Measurements from ENCODE around the gene EP300. TPM values are rescaled to one million over a fixed set of nuclear protein-coding genes. Genes with fewer than 3 reads are reported as not detected.

EP300 gene
- total RNA-seq, 6 experiments from 2014 or later, result 23.1 to 121 (median 31.3) TPM

DNA sequence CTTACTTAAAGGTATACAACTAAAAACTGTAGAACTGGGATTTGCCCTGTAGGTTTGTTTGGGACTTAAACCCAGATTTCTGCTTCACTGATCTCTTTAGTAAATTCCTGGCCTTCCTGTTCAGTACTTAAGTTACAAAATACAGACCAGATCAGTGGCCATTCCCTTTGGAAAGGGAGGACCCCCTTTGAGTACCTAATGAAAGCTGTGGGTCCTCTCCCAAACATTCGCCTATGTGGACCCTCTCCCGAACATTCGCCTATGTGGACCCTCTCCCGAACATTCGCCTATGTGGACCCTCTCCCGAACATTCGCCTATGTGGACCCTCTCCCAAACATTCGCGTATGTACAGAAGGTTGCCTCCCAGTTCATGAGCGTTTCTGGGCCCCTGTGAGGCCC, 123.0 kb downstream of the EP300 start:
- Histone ChIP-seq H3K27me3 (no peaks in the 10 kb centered on the region), H3K27ac (no peak overlapping the region), H3K9me3 (no peaks in the 10 kb centered on the region), H3K4me1 (no peaks in the 10 kb centered on the region), H3K4me3 (no peak overlapping the region), H3K36me3 (peaks cover 0 to 20% (median under 1%) of the 10 kb centered on the region in 4 donors)
- TF ChIP-seq, protein P1, sequence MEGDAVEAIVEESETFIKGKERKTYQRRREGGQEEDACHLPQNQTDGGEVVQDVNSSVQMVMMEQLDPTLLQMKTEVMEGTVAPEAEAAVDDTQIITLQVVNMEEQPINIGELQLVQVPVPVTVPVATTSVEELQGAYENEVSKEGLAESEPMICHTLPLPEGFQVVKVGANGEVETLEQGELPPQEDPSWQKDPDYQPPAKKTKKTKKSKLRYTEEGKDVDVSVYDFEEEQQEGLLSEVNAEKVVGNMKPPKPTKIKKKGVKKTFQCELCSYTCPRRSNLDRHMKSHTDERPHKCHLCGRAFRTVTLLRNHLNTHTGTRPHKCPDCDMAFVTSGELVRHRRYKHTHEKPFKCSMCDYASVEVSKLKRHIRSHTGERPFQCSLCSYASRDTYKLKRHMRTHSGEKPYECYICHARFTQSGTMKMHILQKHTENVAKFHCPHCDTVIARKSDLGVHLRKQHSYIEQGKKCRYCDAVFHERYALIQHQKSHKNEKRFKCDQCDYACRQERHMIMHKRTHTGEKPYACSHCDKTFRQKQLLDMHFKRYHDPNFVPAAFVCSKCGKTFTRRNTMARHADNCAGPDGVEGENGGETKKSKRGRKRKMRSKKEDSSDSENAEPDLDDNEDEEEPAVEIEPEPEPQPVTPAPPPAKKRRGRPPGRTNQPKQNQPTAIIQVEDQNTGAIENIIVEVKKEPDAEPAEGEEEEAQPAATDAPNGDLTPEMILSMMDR (IDR thresholded peaks at IDR 0.05), result no peak
- TF ChIP-seq POLR2A (IDR thresholded peaks at IDR 0.05), result no peak
- intact Hi-C loops (cut with DNase I), result no loop called here
- no peak for DNase-seq
- ATAC-seq, result no peak
- WGBS (ENCODE audit: insufficient coverage, low coverage, low lambda C conversion rate, missing lambda C conversion rate), result 90% methylated on average over 4 of the region's 10 CpGs

DNA sequence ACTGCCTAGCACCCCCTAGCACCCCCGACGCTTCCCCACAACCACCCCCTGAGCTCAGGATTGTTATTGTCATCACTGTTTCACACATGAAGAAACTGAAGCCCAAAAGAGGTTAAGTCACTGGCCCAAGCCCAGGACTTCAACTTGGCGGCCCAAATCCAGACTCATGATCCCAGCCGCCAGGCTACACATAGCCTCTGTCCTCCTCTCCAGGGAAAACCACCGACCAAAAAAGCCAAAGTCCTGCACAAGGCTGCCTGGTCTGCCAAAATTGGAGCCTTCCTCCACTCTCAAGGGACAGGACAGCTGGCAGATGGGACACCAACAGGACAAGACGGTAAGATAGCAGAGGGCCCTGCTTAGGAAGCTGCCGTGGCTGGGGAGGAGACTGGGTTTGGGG, 123.5 kb downstream of the EP300 start:
- no peak for ATAC-seq
- intact Hi-C loops (cut with DNase I), result no loop called here
- no peak overlapping the region for H3K27ac ChIP-seq
- no peak for DNase-seq
- peaks cover 0 to 21% (median 3%) of the 10 kb centered on the region in 4 donors for H3K36me3 ChIP-seq
- WGBS (ENCODE audit: insufficient coverage, low coverage, low lambda C conversion rate, missing lambda C conversion rate), result 67% methylated on average over 3 of the region's 7 CpGs
- H3K4me1 ChIP-seq, result no peaks in the 10 kb centered on the region
- H3K27me3 ChIP-seq, result no peaks in the 10 kb centered on the region
- H3K4me3 ChIP-seq, result no peak overlapping the region
- TF ChIP-seq, protein P1 (IDR thresholded peaks at IDR 0.05), result no peak
- no peak for TF ChIP-seq POLR2A (IDR thresholded peaks at IDR 0.05)
- H3K9me3 ChIP-seq, result no peaks in the 10 kb centered on the region

DNA sequence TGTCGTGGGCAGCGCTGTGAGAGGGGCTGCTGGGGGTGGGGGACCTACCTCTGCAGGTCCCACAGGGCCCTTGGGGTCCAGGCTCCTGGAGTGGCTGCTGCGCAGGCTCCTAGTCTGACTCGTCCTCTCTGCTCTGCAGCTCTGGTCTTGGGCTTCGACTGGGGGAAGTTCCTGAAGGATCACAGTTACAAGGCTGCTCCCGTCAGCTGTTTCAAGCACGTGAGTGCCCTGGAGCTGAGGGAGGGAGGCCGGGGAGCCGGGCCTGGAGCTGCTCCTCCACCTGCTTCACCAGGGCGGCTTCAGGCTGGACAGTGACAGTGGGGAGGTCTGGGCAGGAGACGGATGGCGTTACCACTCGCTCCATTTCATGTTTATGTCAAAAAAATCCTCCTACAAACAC, 124.6 kb downstream of the EP300 start:
- Histone ChIP-seq H3K4me3 (no peak overlapping the region), H3K27ac (peak overlapping the region in 2 of 3 donors; percentile 34 to 47), H3K9me3 (no peaks in the 10 kb centered on the region), H3K4me1 (no peaks in the 10 kb centered on the region), H3K36me3 (peaks cover 0 to 26% (median 6%) of the 10 kb centered on the region in 4 donors), H3K27me3 (no peaks in the 10 kb centered on the region)
- 39% methylated on average over 3 of the region's 13 CpGs for whole genome bisulfite sequencing (ENCODE audit: insufficient coverage, low coverage, low lambda C conversion rate, missing lambda C conversion rate)
- no peak for TF ChIP-seq POLR2A (IDR thresholded peaks at IDR 0.05)
- TF ChIP-seq, protein P1 (IDR thresholded peaks at IDR 0.05), result no peak
- ATAC-seq (peak in 2 of 4 donors; percentile 9 to 27), DNase-seq (no peak)
- intact Hi-C loops (cut with DNase I), result no loop called here

DNA sequence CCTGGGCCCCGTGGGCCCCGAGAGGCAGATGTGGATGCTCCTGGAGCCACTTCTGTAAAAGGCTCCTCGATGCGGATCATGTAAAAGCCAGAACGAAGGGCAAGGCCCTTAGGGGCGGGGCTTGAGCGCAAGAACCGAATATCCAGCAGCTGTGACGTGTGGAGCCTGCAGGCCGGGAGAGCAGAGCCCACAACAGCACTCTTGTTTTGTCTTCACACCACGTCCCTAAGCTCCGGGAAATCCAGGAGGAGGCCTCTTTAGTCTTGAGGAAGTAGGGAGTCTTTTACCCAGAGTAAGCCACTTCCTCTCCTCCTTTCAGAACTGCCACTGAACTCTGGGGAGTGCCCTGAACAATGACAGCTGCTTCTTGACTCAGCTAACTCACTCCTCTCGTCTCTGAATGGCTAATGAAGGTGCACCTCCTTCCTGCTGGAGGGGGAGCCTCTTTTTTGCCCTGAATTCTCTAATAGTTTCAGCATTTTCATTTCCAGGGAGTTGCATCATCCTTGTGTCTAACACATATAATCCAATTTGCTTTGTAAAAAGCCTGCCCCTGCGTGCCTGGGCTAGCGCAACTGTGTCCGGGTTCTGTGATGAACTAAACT, 125.3 kb downstream of the EP300 start:
- intact Hi-C loops (cut with DNase I), result no loop called here
- no peaks in the 10 kb centered on the region for H3K27me3 ChIP-seq
- no peak overlapping the region for H3K4me3 ChIP-seq
- no peak for DNase-seq
- H3K9me3 ChIP-seq, result no peaks in the 10 kb centered on the region
- H3K36me3 ChIP-seq, result peaks cover 0 to 28% (median 6%) of the 10 kb centered on the region in 4 donors
- 53% methylated on average over 10 of the region's 16 CpGs for WGBS (ENCODE audit: insufficient coverage, low coverage, low lambda C conversion rate, missing lambda C conversion rate)
- peak overlapping the region; percentile 34 to 47 (median 44) for H3K27ac ChIP-seq
- ATAC-seq, result peak; percentile 72 to 84 (median 79)
- peaks cover 0 to 6% (median 2%) of the 10 kb centered on the region in 4 donors for H3K4me1 ChIP-seq
- TF ChIP-seq POLR2A (IDR thresholded peaks at IDR 0.05), result no peak
- TF ChIP-seq, protein P1 (IDR thresholded peaks at IDR 0.05), result no peak

All from right lobe of liver (tissue), 6 donors.